UCSD-AML1 (cell line): ENCODE results near the gene RDH14.

ENCODE experiments used
- DNase-seq: peaks from one replicate; lab custom pipeline; 2025; ENCODE audit not compliant: unreplicated experiment; lab: John Stamatoyannopoulos, UW

RDH14 gene, protein sequence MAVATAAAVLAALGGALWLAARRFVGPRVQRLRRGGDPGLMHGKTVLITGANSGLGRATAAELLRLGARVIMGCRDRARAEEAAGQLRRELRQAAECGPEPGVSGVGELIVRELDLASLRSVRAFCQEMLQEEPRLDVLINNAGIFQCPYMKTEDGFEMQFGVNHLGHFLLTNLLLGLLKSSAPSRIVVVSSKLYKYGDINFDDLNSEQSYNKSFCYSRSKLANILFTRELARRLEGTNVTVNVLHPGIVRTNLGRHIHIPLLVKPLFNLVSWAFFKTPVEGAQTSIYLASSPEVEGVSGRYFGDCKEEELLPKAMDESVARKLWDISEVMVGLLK

DNA sequence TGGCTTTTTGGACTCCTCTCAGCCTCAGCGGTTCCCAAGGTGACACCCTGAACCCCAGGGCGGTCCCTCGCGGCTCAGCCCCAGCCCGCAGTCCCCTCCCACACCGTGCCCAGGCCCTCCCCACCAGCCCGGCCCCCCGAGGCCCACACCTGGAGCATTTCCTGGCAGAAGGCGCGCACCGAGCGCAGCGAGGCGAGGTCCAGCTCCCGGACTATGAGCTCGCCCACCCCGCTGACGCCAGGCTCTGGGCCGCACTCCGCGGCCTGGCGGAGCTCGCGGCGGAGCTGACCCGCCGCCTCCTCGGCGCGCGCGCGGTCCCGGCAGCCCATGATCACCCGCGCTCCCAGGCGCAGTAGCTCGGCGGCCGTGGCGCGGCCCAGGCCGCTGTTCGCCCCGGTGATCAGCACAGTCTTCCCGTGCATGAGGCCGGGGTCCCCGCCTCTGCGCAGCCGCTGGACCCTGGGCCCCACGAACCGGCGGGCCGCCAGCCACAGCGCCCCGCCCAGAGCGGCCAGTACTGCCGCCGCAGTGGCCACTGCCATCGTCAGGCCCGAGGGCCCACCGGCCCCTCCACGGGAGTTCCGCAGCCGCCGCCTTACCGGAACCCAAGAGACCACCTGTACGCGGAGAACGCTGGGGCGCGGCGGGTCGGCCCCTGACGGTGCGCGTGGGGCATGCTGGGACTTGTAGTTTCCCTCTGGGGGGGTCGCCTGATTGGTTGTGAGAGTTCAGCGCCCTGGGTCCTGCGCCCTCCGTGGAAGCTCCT, at the start of gene RDH14:
TSS of gene RDH14 (minus strand) at position 623 of the 766 bp plus-strand sequence. CDS start at position 542, 81 bp downstream.
- peak; percentile 95 for DNase-seq

GRCh38 chr2:18610090-18610489, 49.6 kb upstream of the RDH14 start:
- DNase-seq = no peak

GRCh38 chr2:18605115-18605514, 44.7 kb upstream of the RDH14 start:
- DNase-seq = no peak

DNA sequence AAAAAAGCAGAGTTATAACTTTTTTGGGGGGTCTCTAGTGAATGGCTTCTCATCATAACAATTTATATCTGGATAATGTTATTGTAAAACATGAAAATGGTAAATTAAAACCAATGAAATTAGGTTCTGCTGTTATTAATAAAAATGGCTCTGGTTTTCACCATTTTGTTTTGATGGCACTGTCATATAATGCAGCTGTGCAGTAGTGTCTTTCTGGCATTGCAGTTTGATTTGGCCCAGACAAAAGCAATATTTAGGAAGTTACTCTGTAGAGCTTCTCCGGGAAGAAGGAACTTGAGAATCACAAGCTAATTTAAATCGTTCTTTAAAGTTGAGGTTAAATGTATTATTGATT, 44.1 kb upstream of the RDH14 start:
- no peak for DNase-seq

- no peak for DNase-seq
Measured at GRCh38 chr2:18603854-18604530, 43.5 kb upstream of the RDH14 start.

DNA sequence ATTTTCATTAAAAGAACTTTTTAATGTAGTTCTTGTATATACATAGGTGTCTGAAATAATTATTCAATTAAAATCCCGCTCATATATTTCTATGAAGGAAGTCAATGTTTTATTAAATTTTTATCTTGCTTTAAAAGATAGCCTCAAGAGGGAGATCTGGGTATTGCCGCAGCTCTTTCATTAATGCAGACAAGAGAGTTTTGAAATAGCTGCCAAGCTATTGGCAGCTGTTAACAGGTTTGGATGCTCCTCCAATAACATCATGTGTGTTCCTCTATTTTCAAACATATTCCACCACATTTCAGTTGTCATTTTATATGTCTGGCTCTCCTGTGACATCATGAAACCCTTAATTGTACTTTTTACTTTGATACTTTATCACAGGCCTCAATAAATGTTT, 41.8 kb upstream of the RDH14 start:
- no peak for DNase-seq

DNA sequence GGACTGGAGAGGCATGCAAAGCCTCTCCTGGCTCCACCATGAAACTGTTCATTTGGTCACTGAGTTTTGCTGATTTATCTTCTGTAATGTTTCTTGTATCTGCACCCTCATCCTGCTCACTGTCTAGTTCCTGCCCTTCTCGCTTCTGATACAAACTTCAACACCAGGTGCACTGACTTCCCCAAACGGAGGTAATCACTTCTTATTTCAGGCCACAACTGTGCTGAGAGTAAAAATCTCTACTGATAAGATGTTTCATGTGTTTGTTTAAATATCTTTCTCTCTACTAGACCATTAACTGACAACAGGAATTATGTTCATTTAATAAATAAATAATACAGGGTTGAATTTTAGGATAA, 39.8 kb upstream of the RDH14 start:
- no peak for DNase-seq

DNA sequence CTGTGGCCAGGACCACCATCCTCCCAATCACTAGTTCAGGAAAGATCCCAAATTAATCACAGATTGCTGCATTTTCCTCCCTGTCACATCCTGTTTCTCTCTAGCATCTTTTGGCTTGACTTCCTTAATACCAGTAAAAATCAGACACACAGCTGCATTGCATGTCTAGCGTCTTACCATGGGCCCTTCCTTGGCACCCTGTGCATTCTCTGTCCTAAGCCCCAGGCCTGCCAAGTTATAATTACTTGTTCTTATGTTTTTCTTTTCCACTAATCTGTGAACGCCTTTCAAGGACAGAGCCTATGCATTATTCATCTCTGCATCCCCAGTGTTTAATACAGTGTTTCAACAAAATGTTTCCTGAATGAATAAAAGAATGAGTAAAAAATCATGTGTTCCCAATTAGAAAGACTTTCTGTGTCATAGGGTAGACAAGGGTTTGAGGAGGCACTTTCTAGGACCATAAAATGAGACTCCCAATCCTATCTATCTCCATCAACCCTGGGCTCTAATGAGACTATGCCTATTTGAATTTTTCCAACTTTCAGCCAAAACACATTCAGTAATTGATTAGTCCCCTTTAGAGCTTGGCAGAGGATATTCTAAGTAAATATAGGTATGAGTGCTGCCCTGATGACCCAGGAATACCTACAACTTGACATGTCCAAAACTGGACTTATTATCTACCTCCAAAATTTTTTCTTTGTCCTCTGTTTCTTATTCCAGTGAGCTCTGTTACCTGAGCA, 39.2 kb upstream of the RDH14 start:
- no peak for DNase-seq

- no peak for DNase-seq
Measured at GRCh38 chr2:18598848-18599484, 38.5 kb upstream of the RDH14 start.

GRCh38 chr2:18597618-18598017, 37.2 kb upstream of the RDH14 start:
- DNase-seq = no peak

- no peak for DNase-seq
Measured at GRCh38 chr2:18596993-18597392, 36.5 kb upstream of the RDH14 start.

GRCh38 chr2:18593496-18593895, 33.0 kb upstream of the RDH14 start:
- no peak for DNase-seq

GRCh38 chr2:18592372-18592771, 31.9 kb upstream of the RDH14 start:
- no peak for DNase-seq

- DNase-seq = no peak
Measured at GRCh38 chr2:18589354-18589753, 28.9 kb upstream of the RDH14 start, which contains the start of gene NT5C1B. Gene NT5C1B (minus strand): TSS chr2:18589569. CDS start chr2:18589468, 101 bp downstream.

- no peak for DNase-seq
Measured at GRCh38 chr2:18588802-18589201, 28.3 kb upstream of the RDH14 start.

GRCh38 chr2:18588049-18588448, 27.6 kb upstream of the RDH14 start:
- DNase-seq = no peak

GRCh38 chr2:18585526-18585925, 25.1 kb upstream of the RDH14 start:
- no peak for DNase-seq

GRCh38 chr2:18584608-18584954, 24.1 kb upstream of the RDH14 start:
- DNase-seq = no peak

DNA sequence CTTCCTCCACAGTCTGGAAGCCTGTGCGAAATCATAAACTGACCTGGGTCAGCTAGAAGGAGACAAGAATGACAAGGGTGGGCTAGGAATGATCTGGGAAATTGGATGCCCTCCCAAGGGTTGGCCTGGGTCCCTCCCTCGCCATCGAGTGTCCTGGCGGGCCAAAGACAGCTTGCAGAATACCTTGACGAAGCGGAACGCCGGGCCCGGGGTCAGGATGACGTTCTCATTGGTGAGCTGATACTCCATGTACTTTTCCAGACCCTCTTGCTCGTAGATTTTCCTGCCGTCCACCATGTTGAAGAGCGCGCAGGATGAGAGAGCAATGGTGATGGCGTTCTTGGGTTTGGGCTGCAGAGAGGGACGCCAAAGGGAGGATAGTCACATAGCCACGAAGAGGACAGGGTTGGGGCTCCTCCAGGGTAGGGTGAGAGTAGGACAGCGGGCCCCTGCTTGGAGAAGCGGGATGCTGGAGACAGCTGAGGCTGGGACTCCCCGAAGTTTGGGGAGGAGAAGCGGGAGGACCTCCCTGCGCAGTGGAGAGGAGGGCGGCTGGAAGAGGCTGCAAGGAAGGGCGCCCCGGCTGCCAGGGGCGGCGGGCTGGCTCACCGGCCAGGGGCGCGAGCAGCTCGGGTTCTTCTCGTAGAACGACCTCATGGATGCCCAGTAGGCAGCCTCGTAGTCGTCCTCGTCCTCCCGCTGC, 23.6 kb upstream of the RDH14 start:
- no peak for DNase-seq

DNA sequence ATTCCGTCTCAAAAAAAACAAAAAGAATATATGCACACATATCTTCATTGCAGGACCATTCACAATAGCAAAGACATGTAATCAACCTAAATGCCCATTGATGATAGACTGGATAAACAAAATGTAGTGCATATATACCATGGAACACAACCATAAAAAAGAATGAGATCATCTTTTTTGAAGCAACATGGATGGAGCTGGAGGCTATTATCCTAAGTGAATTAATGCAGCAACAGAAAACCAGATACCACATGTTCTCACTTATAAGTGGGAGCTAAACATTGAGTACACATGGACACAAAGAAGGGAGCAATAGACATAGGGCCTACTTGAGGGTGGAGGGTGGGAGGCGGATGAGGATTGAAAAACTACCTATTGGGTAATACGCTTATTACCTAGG, 20.2 kb upstream of the RDH14 start:
- no peak for DNase-seq
